HepG2 (cell line): Measurements from ENCODE around the gene NRP1. TPM values are rescaled to one million over a fixed set of nuclear protein-coding genes. Genes with fewer than 3 reads are reported as not detected.

ENCODE experiments used
- ATAC-seq: fragments of 200-7000 bp; cut with Tn5 transposase; 3 replicates; pipeline ENCODE4 v1.9.1; 2020; ENCODE audit warnings: mild to moderate bottlenecking, moderate library complexity
- BruUV-seq: library from RNA; stranded (reverse); fragments of 400-500 nt; replicated peaks from 2 replicates; lab custom pipeline; 2021; lab: Mats Ljungman, UMichigan
- CTCF ChIA-PET: fragments of 300-600 bp; formaldehyde crosslinking; extraction: SDS; loops from one replicate; lab custom pipeline; 2021; ENCODE audit warnings: low total read pairs, inconsistent platforms, low intra/inter-chr PET ratio; lab: Yijun Ruan, JAX
- POLR2A ChIA-PET: fragments of 350-600 bp; sonication (Branson Sonifier 250); formaldehyde crosslinking; loops from one replicate; lab custom pipeline; 2020; ENCODE audit warnings: antibody characterized with exemption, inconsistent platforms; lab: Yijun Ruan, JAX
- DNase-seq: peaks from one replicate; pipeline ENCODE4 v3.0.0-alpha.2; 2015; ENCODE audit warnings: low spot score
- FAIRE-seq: peaks from 3 replicates; lab custom pipeline; 2011; peaks lifted over from hg19 to GRCh38; lab: Jason Lieb, UNC
- H2AFZ ChIP-seq: one replicate; pipeline ENCODE4 v1.6.1; 2011; ENCODE audit warnings: low read length, inconsistent platforms
- H3K27ac ChIP-seq: fragments of 300-600 bp; 3 replicates; pipeline ENCODE4 v1.8.0; 2011; ENCODE audit warnings: mixed run types, mild to moderate bottlenecking, mixed read lengths, low read length, inconsistent platforms; ENCODE audit not compliant: insufficient read depth; ENCODE audit errors: extremely low read length
- H3K27me3 ChIP-seq, 2 experiments: fragments of 200-600 bp in 1 of 2; 2 replicates in 1 of 2; 3 replicates in 1 of 2; pipeline versions ENCODE4 v1.6.0 to v1.8.0; 2011; ENCODE audit warnings: low read length in 2 of 2, mild to moderate bottlenecking in 2 of 2, moderate library complexity in 2 of 2, inconsistent platforms in 1 of 2; ENCODE audit not compliant: insufficient read depth in 2 of 2, control insufficient read depth in 1 of 2
- H3K36me3 ChIP-seq, 2 experiments: fragments of 200-600 bp in 1 of 2; replicated peaks in 1 of 2; 2 replicates in 1 of 2; 3 replicates in 1 of 2; pipeline versions ENCODE4 v1.5.1 to v1.8.0; 2011; ENCODE audit warnings: low read length in 2 of 2, inconsistent platforms in 1 of 2; ENCODE audit not compliant: insufficient read depth in 2 of 2, control insufficient read depth in 1 of 2
- H3K4me1 ChIP-seq: 2 replicates; pipeline ENCODE4 v1.5.1; 2012; ENCODE audit warnings: low read length, inconsistent platforms; ENCODE audit not compliant: insufficient read depth
- H3K4me2 ChIP-seq: 2 replicates; pipeline ENCODE4 v1.6.0; 2011; ENCODE audit warnings: low read depth, low read length, inconsistent platforms
- H3K4me3 ChIP-seq, 3 experiments: fragments of 200-600 bp in 1 of 3; sonication (generic), shearing (Covaris generic) in 1 of 3; replicated peaks in 1 of 3; 2 replicates each; pipeline ENCODE4 v1.5.1; 2011 to 2016; ENCODE audit warnings: low read length in 3 of 3, inconsistent platforms in 2 of 3, low read depth in 2 of 3, mild to moderate bottlenecking in 2 of 3, control low read depth in 1 of 3, mixed read lengths in 1 of 3; ENCODE audit not compliant: insufficient read depth in 1 of 3
- H3K79me2 ChIP-seq: one replicate; pipeline ENCODE4 v1.6.1; 2011; ENCODE audit warnings: low read length, inconsistent platforms; ENCODE audit not compliant: insufficient read depth
- H3K9ac ChIP-seq: 2 replicates; pipeline ENCODE4 v1.6.0; 2011; ENCODE audit warnings: mild to moderate bottlenecking, low read depth, low read length, inconsistent platforms; ENCODE audit not compliant: insufficient read depth
- H3K9me3 ChIP-seq: 2 replicates; pipeline ENCODE4 v1.5.1; 2012; ENCODE audit warnings: mild to moderate bottlenecking, low read length
- H4K20me1 ChIP-seq: 2 replicates; pipeline ENCODE4 v1.6.0; 2011; ENCODE audit warnings: inconsistent platforms, mild to moderate bottlenecking, low read length, moderate library complexity; ENCODE audit not compliant: insufficient read depth
- AKAP8 ChIP-seq: sonication (generic); formaldehyde crosslinking; IDR thresholded peaks from 2 replicates; pipeline ENCODE4 v1.5.1; 2020; ENCODE audit warnings: mild to moderate bottlenecking, missing genetic modification reagents
- BHLHE40 ChIP-seq: IDR thresholded peaks from 2 replicates; pipeline ENCODE4 v1.6.1; 2011; ENCODE audit warnings: low read length, improper control_type of control experiment
- CHD4 ChIP-seq: fragments of 200-600 bp; sonication (generic); IDR thresholded peaks from 2 replicates; pipeline ENCODE4 v1.7.0; 2017; ENCODE audit warnings: mild to moderate bottlenecking, low read length, borderline replicate concordance
- GABPB1 ChIP-seq: IDR thresholded peaks from 2 replicates; pipeline ENCODE4 v1.6.1; 2016; ENCODE audit warnings: mild to moderate bottlenecking, missing genetic modification reagents, moderate library complexity, missing compliant biosample characterization
- HDAC6 ChIP-seq: fragments of 200-600 bp; sonication (generic); IDR thresholded peaks from 2 replicates; pipeline ENCODE4 v1.7.0; 2017; ENCODE audit warnings: mild to moderate bottlenecking, antibody characterized with exemption, low read length, low read depth
- KDM1A ChIP-seq: IDR thresholded peaks from 2 replicates; pipeline ENCODE4 v1.6.1; 2016; ENCODE audit warnings: missing compliant biosample characterization
- MEIS1 ChIP-seq: sonication (generic); formaldehyde crosslinking; IDR thresholded peaks from 2 replicates; pipeline ENCODE4 v1.9.0; 2021; ENCODE audit warnings: mild to moderate bottlenecking, missing genetic modification reagents, moderate library complexity, borderline replicate concordance
- ONECUT2 ChIP-seq: sonication (generic); formaldehyde crosslinking; IDR thresholded peaks from 2 replicates; pipeline ENCODE4 v1.4.0; 2020; ENCODE audit warnings: missing genetic modification reagents
- POGZ ChIP-seq: sonication (generic); formaldehyde crosslinking; IDR thresholded peaks from 2 replicates; pipeline ENCODE4 v1.4.0; 2020; ENCODE audit warnings: mild to moderate bottlenecking, missing genetic modification reagents
- SAP130 ChIP-seq: IDR thresholded peaks from 2 replicates; pipeline ENCODE4 v1.6.1; 2016; ENCODE audit warnings: low read depth
- THAP11 ChIP-seq: IDR thresholded peaks from 2 replicates; pipeline ENCODE4 v1.6.1; 2016; ENCODE audit warnings: missing biosample characterization, missing genetic modification reagents
- U2AF2 ChIP-seq: fragments of 200-400 bp; formaldehyde crosslinking; IDR thresholded peaks from 2 replicates; pipeline ENCODE4 v1.6.1; 2017; ENCODE audit warnings: low read depth, mild to moderate bottlenecking, low read length
- ZFP82 ChIP-seq: sonication (generic); formaldehyde crosslinking; IDR thresholded peaks from 2 replicates; pipeline ENCODE4 v1.5.1; 2020; ENCODE audit warnings: mild to moderate bottlenecking, missing genetic modification reagents, borderline replicate concordance
- ZNF12 ChIP-seq: sonication (generic); formaldehyde crosslinking; IDR thresholded peaks from 2 replicates; pipeline ENCODE4 v1.5.0; 2020; ENCODE audit warnings: missing genetic modification reagents
- ZNF17 ChIP-seq: sonication (generic); formaldehyde crosslinking; IDR thresholded peaks from 2 replicates; pipeline ENCODE4 v1.5.0; 2020; ENCODE audit warnings: mild to moderate bottlenecking, missing genetic modification reagents
- ZNF383 ChIP-seq: sonication (generic); formaldehyde crosslinking; IDR thresholded peaks from 2 replicates; pipeline ENCODE4 v1.4.0; 2020; ENCODE audit warnings: missing genetic modification reagents, mild to moderate bottlenecking, borderline replicate concordance
- ZSCAN21 ChIP-seq: sonication (generic); formaldehyde crosslinking; IDR thresholded peaks from 2 replicates; pipeline ENCODE4 v1.8.0; 2022; ENCODE audit warnings: mild to moderate bottlenecking, missing genetic modification reagents, moderate library complexity, borderline replicate concordance
- WGBS: methylation state at CpG from one replicate; pipeline ENCODE4 v1.1.6; 2017; ENCODE audit warnings: low lambda C conversion rate; 5-methylcytosine and 5-hydroxymethylcytosine counted together
- in situ Hi-C: cut with HindIII; loops from 2 replicates; pipeline ENCODE4 v1.10.0; 2017; ENCODE audit warnings: low pct_unique_long_range_greater_than_20kb; ENCODE audit not compliant: extremely low pct_ligation_motif_present
- intact Hi-C: fragments of 100-400 bp; cut with micrococcal nuclease; formaldehyde crosslinking; loops from one replicate; pipeline ENCODE4 v1.10.0; 2022; ENCODE audit not compliant: unreplicated experiment
- polyA plus RNA-seq, 8 experiments: library from polyadenylated mRNA; depleted of rRNA in 3 of 8; stranded (reverse) in 7 of 8; unstranded in 1 of 8; fragments of >200 nt; fragmentation: Illumina TruSeq in 4 of 8; extraction: Trizol in 4 of 8; gene quantifications; 2 replicates each; pipeline versions ENCODE4 v1.2.1 to v1.2.3, GENCODE V29; 2011 to 2016; ENCODE audit warnings: low read depth in 4 of 8, missing spikeins in 1 of 8, mixed read lengths in 1 of 8; ENCODE audit not compliant: insufficient read depth in 1 of 8
- total RNA-seq, 5 experiments: library from RNA; depleted of rRNA; stranded (reverse); fragments of >200 nt; fragmentation: Illumina TruSeq; extraction: Trizol; gene quantifications; 2 replicates each; pipeline ENCODE4 v1.2.3, GENCODE V29; 2016; ENCODE audit warnings: low read depth in 1 of 5
- TF ChIP-seq, protein P1 (sequence below): sonication (generic); formaldehyde crosslinking; IDR thresholded peaks from 2 replicates; pipeline ENCODE4 v1.4.0; 2020; ENCODE audit warnings: missing genetic modification reagents
- TF ChIP-seq, protein P2 (sequence below): fragments of 450-650 bp; IDR thresholded peaks from 2 replicates; pipeline ENCODE4 v1.6.1; 2016
- TF ChIP-seq, protein P3 (sequence below), 2 experiments: sonication (generic) in 1 of 2; formaldehyde crosslinking in 1 of 2; IDR thresholded peaks; 2 replicates each; pipeline versions ENCODE4 v1.5.1 to v1.6.1; 2011 to 2020; ENCODE audit warnings: borderline replicate concordance in 1 of 2, low read depth in 1 of 2, low read length in 1 of 2, mild to moderate bottlenecking in 1 of 2, missing genetic modification reagents in 1 of 2, moderate library complexity in 1 of 2

NRP1 gene
- total and polyA plus RNA-seq, 2 of the 13 experiments (the other 11 are each of a cell fraction or from before 2014, with no cell fraction given) = 5.3 to 5.8 TPM

DNA sequence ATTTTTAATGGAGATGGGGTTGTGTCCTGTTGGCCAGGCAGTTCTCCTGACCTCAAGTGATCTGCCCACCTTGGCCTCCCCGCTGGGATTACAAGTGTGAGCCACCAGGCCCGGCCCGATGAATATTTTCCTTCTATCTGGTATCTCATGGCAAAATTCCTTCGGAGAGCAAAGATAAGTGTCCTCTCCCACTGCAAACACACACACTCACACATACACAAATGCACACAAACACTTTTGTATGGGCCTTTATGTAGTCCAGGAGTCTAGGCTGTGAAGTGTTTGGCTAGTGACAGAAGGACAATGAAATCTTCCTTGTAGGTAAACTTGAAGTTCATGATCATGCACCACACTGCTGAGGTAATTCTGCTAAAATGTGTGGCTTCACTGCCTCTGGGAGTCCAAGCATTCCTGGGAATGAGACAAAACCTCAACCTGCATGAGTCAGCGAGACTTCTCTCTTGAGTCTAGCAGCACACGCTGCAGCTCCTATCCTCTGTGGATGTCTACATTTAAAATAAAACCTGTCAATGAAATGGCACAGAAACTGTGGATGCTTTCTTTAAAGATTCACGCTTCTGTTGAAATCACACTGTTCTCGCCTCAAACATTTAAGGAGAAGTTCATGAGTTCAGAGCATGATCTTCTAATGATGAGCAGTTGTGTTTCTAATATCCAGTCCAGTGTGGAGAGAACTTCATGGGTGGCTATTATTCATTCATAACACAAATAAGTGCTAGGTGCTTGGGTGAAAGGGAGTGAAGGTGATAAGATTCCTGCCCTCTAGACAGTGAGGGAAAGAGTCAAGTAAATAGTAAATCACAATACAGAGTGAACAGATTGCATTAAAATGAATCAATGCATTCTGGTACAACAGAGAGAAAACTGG, 96.5 kb downstream of the NRP1 start (continued):
- TF ChIP-seq, protein P1, sequence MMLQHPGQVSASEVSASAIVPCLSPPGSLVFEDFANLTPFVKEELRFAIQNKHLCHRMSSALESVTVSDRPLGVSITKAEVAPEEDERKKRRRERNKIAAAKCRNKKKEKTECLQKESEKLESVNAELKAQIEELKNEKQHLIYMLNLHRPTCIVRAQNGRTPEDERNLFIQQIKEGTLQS (CRISPR knock-in tag) = 0 out of 2 replicates have a peak, but pooled peaks have one; percentile 52
- TF ChIP-seq ZFP82 (CRISPR knock-in tag) (no peak), HDAC6 (no peak), ZSCAN21 (CRISPR knock-in tag) (no peak)
- TF ChIP-seq, protein P2, sequence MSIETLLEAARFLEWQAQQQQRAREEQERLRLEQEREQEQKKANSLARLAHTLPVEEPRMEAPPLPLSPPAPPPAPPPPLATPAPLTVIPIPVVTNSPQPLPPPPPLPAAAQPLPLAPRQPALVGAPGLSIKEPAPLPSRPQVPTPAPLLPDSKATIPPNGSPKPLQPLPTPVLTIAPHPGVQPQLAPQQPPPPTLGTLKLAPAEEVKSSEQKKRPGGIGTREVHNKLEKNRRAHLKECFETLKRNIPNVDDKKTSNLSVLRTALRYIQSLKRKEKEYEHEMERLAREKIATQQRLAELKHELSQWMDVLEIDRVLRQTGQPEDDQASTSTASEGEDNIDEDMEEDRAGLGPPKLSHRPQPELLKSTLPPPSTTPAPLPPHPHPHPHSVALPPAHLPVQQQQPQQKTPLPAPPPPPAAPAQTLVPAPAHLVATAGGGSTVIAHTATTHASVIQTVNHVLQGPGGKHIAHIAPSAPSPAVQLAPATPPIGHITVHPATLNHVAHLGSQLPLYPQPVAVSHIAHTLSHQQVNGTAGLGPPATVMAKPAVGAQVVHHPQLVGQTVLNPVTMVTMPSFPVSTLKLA = no peak

DNA sequence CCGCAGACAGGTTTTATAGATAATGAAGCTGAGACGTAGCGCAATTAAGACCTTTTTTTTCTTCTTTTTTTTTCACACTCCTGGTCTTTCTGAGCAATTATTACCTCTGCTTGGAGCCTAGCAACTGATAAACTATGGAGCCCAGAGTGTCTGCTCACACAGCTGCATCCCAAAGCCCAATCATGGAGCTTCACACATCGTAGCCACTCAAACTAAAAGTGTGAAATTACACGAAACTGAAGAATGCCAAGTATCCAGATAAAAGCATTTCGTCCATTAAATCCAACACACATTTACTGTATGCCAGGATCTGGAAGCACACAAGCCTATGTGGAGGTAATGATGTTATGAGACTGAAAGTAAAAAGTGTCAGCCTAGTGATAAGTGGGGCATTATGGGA, 97.6 kb downstream of the NRP1 start:
- Histone ChIP-seq H3K27me3 (no peaks in the 10 kb centered on the region), H4K20me1 (no peaks in the 10 kb centered on the region), H3K9ac (no peak overlapping the region), H3K79me2 (no peaks in the 10 kb centered on the region), H3K4me3 (no peak overlapping the region), H3K9me3 (no peaks in the 10 kb centered on the region), H3K36me3 (no peaks in the 10 kb centered on the region), H3K27ac (no peak overlapping the region), H3K4me1 (peaks cover 20% of the 10 kb centered on the region), H2AFZ (no peak overlapping the region), H3K4me2 (no peak overlapping the region)
- WGBS = 95% methylated on average over 6 of the region's 6 CpGs
- in situ Hi-C loops = no loop called here
- POLR2A ChIA-PET = no interaction called here
- FAIRE-seq (no peak), ATAC-seq (no peak), DNase-seq (no peak)
- CTCF ChIA-PET = no interaction called here
- intact Hi-C loops = no loop called here
- BruUV-seq = no TSS peak
- no peak for TF ChIP-seq SAP130 (CRISPR knock-in tag)
- TF ChIP-seq GABPB1 (CRISPR knock-in tag) = no peak
- TF ChIP-seq, protein P3, sequence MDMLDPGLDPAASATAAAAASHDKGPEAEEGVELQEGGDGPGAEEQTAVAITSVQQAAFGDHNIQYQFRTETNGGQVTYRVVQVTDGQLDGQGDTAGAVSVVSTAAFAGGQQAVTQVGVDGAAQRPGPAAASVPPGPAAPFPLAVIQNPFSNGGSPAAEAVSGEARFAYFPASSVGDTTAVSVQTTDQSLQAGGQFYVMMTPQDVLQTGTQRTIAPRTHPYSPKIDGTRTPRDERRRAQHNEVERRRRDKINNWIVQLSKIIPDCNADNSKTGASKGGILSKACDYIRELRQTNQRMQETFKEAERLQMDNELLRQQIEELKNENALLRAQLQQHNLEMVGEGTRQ (IDR thresholded peaks at IDR 0.05; ENCODE audit: low read depth, low read length) = no peak
- TF ChIP-seq, protein P3 (CRISPR knock-in tag; IDR thresholded peaks at IDR 0.05; ENCODE audit: borderline replicate concordance) = no peak
- TF ChIP-seq ZNF12 (CRISPR knock-in tag) = no peak
- no peak for TF ChIP-seq POGZ
- TF ChIP-seq KDM1A (CRISPR knock-in tag) = no peak
- no peak for TF ChIP-seq AKAP8 (CRISPR knock-in tag)
- TF ChIP-seq ZNF383 = no peak
- no peak for TF ChIP-seq BHLHE40
- TF ChIP-seq THAP11 (CRISPR knock-in tag) = no peak
- no peak for TF ChIP-seq MEIS1 (CRISPR knock-in tag)
- TF ChIP-seq ZNF17 (CRISPR knock-in tag) = no peak
- TF ChIP-seq ONECUT2 (CRISPR knock-in tag) = no peak
- TF ChIP-seq CHD4 = no peak
- no peak for TF ChIP-seq U2AF2
